Type B pancreatic cell (in vitro differentiated cells): ENCODE data around the gene SVIP. TPM values are rescaled to one million over a fixed set of nuclear protein-coding genes. Genes with fewer than 3 reads are reported as not detected.
A peak's percentile ranks its signal among the peaks of the same experiment; 100 is the strongest.

Experiments used
- DNase-seq: peaks from one replicate; pipeline ENCODE4 v3.0.0; 2021; ENCODE audit warnings: mixed read lengths; ENCODE audit not compliant: unreplicated experiment; ENCODE audit errors: extremely low spot score
- H3K27ac Mint-ChIP-seq: 2 replicates; pipeline ENCODE4 v1.8.0; 2021; ENCODE audit warnings: mild to moderate bottlenecking, mixed read lengths
- H3K27me3 Mint-ChIP-seq: 2 replicates; pipeline ENCODE4 v1.8.0; 2021; ENCODE audit warnings: mixed read lengths
- H3K36me3 Mint-ChIP-seq: 2 replicates; pipeline ENCODE4 v1.8.0; 2021; ENCODE audit warnings: mixed read lengths
- H3K4me1 Mint-ChIP-seq: one replicate; pipeline ENCODE4 v1.8.0; 2021; ENCODE audit warnings: mixed read lengths; ENCODE audit not compliant: unreplicated experiment
- H3K4me3 Mint-ChIP-seq: 2 replicates; pipeline ENCODE4 v1.8.0; 2021; ENCODE audit warnings: mild to moderate bottlenecking, mixed read lengths
- H3K9me3 Mint-ChIP-seq: 2 replicates; pipeline ENCODE4 v1.8.0; 2021; ENCODE audit warnings: mixed read lengths
- CTCF ChIP-seq: fragments of 200-600 bp; sonication (generic); conservative IDR thresholded peaks from 2 replicates; pipeline ENCODE4 v1.5.0; 2021; ENCODE audit warnings: antibody characterized with exemption, mild to moderate bottlenecking
- total RNA-seq: library from RNA; stranded (reverse); gene quantifications from 2 replicates; pipeline ENCODE4 v1.2.1, GENCODE V29; 2021; ENCODE audit warnings: low replicate concordance

The SVIP gene
- total RNA-seq, 1 donor from 2014 or later = 26.5 TPM

DNA sequence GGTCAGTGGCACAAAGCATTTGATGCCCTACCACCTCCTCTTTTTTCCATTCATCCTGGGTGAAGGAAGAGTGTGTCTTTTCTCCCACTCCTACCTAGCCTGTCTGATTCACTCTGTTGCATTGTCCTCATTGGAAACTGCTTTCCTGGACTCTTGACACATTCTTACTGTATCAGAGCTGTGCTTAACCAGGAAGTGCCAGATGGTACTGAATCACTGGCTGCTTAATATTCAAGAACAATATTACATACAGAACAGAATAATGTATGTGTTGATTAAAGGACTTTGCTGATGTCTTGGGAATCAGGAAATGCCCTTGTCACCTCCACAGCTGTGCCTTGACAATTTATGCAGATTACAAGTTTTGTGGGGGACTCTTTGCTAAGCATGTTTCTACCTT lies 44.4 kb downstream of the SVIP start:
- H3K4me1 Mint-ChIP-seq = peaks cover 9% of the 10 kb centered on the region
- H3K36me3 Mint-ChIP-seq = no peaks in the 10 kb centered on the region
- no peaks in the 10 kb centered on the region for H3K27me3 Mint-ChIP-seq
- H3K9me3 Mint-ChIP-seq = peaks cover 9% of the 10 kb centered on the region
- no peak for DNase-seq
- no peak for TF ChIP-seq CTCF
- H3K27ac Mint-ChIP-seq = no peak overlapping the region
- no peak overlapping the region for H3K4me3 Mint-ChIP-seq

GRCh38 chr11:22780952-22781593 lies 48.5 kb downstream of the SVIP start:
- H3K36me3 Mint-ChIP-seq = no peaks in the 10 kb centered on the region
- no peak for TF ChIP-seq CTCF
- no peak for DNase-seq
- peaks cover 9% of the 10 kb centered on the region for H3K9me3 Mint-ChIP-seq
- peaks cover 4% of the 10 kb centered on the region for H3K4me1 Mint-ChIP-seq
- no peak overlapping the region for H3K27ac Mint-ChIP-seq
- H3K4me3 Mint-ChIP-seq = no peak overlapping the region
- no peaks in the 10 kb centered on the region for H3K27me3 Mint-ChIP-seq

GRCh38 chr11:22779850-22780249 lies 49.8 kb downstream of the SVIP start:
- no peak for DNase-seq
- no peak overlapping the region for H3K4me3 Mint-ChIP-seq
- H3K9me3 Mint-ChIP-seq = peaks cover 9% of the 10 kb centered on the region
- no peaks in the 10 kb centered on the region for H3K36me3 Mint-ChIP-seq
- H3K4me1 Mint-ChIP-seq = peaks cover 4% of the 10 kb centered on the region
- no peaks in the 10 kb centered on the region for H3K27me3 Mint-ChIP-seq
- no peak for TF ChIP-seq CTCF
- H3K27ac Mint-ChIP-seq = no peak overlapping the region

GRCh38 chr11:22778642-22779041 lies 51.0 kb downstream of the SVIP start:
- H3K27me3 Mint-ChIP-seq = no peaks in the 10 kb centered on the region
- no peaks in the 10 kb centered on the region for H3K36me3 Mint-ChIP-seq
- no peak for DNase-seq
- no peaks in the 10 kb centered on the region for H3K9me3 Mint-ChIP-seq
- peaks cover 4% of the 10 kb centered on the region for H3K4me1 Mint-ChIP-seq
- peak; percentile 32 for TF ChIP-seq CTCF
- H3K27ac Mint-ChIP-seq = no peak overlapping the region
- H3K4me3 Mint-ChIP-seq = no peak overlapping the region

DNA sequence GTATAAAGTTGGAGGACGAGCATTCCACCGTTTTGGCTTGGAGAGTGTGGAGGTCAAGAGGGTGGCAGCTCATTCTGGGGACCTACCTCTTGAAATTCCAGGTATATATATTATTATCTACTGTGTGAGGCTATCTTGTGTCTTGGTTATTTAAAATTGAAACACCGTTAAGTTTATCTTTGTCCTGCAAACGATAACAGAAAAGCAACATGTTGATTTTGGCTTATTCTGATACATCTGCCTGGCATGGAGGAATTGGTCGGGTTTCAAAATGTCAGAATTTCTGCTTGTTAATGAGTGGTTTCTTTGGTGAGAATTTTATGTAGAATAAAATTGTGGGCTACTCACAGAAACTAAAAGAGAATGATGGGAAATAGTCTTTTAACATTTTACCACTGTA lies 54.4 kb downstream of the SVIP start:
- H3K9me3 Mint-ChIP-seq = no peaks in the 10 kb centered on the region
- no peaks in the 10 kb centered on the region for H3K27me3 Mint-ChIP-seq
- peaks cover 4% of the 10 kb centered on the region for H3K4me1 Mint-ChIP-seq
- no peak overlapping the region for H3K4me3 Mint-ChIP-seq
- no peaks in the 10 kb centered on the region for H3K36me3 Mint-ChIP-seq
- no peak for DNase-seq
- H3K27ac Mint-ChIP-seq = no peak overlapping the region
- no peak for TF ChIP-seq CTCF

- no peak for DNase-seq
- no peaks in the 10 kb centered on the region for H3K27me3 Mint-ChIP-seq
- H3K36me3 Mint-ChIP-seq = no peaks in the 10 kb centered on the region
- no peak overlapping the region for H3K27ac Mint-ChIP-seq
- peaks cover 4% of the 10 kb centered on the region for H3K4me1 Mint-ChIP-seq
- TF ChIP-seq CTCF = no peak
- H3K4me3 Mint-ChIP-seq = no peak overlapping the region
- H3K9me3 Mint-ChIP-seq = peaks cover 2% of the 10 kb centered on the region
Observed at GRCh38 chr11:22774716-22775115, 54.9 kb downstream of the SVIP start.
